ENCODE data around the gene ARSB.
"Not testable (repeated sequence)": the region's sequence is repeated elsewhere in the genome, so short reads cannot be mapped to it uniquely, and the experiment has no call there.

Gene ARSB

GRCh38 chr5:78993165-78993564 is 8.1 kb upstream of the ARSB start:
- DNase-seq, result no peak

DNA sequence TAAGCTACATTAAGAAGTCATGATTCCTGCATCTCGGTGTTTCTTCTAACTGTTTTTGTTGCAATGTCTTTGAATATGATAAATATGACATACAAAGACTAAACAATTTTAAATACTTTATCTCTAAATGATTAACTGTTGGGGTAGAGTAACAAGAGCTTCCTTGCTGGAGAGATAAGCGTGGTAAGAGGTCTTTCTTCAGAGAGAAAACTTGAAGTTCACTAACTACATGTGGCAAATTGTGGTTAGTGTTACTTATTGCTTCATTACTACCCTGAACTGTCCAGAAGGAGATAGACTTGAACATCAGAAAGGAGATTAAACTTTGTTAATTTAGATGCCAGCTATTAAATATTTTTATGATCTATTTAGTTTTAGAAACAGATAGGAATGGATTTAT is 7.0 kb upstream of the ARSB start:
- DNase-seq, result no peak

GRCh38 chr5:78989080-78989479 is 4.0 kb upstream of the ARSB start:
- no peak for DNase-seq

DNA sequence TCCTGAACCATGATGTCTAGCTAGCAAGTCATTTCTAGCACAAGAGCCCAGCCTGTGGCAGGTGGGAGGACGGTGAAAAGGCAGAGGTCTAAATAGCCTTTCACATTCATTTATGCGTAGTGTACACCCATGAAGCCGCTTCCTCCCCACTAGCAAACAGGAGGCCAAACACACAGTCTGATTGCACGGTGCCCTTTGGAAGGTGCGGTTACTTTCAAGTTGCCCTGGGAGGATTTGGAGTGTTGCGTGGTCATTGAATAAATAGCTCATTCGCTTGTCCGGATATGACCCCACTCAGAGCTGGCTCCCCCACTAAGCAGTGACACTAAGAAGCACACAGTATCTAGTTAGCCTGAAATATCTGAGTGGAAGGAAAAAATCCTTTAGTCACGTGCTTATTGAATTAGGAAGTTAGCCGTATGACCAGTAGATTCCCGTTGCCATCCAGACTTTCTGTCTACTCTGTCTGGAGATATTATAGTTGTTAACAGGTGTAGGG is 664 bp upstream of the ARSB start:
- DNase-seq, result peak; percentile 84

- peak; percentile 90 for DNase-seq
These were observed 533 bp downstream of the ARSB start for GRCh38 chr5:78984439-78985115.

- DNase-seq, result no peak
These were observed 1.3 kb downstream of the ARSB start for GRCh38 chr5:78983601-78984438.

GRCh38 chr5:78983194-78983593 is 1.9 kb downstream of the ARSB start:
- DNase-seq, result not testable (repeated sequence)

- DNase-seq, result no peak
These were observed 5.2 kb downstream of the ARSB start for GRCh38 chr5:78979909-78980308.

DNA sequence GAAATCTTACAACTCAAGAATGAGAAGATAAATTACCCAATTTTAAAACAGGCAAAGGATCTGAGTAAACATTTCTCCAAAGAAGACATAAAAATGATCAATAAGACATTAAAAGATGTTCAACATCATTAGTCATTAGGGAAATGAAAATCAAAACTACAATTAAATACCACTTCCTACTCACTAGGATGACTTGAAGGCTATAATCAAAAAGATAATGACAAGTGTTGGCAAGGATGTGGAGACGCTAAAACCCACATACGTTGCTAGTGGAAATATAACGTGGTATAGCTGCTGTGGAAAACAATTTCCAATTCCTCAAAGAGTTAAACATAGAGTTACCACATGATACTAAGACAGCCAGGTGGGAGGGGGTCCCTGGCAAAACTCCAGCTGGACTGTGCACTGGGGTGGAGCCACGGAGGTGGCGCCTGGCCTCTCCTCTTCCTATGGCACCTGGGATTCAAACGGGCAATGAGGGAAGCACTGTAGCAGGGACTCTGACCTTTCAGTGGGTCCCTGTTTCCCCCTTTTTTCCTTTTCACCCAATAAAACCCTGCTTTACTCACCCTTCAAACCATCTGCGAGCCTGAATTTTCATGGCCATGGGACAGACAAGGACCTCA is 5.9 kb downstream of the ARSB start:
- peak; percentile 25 for DNase-seq

DNA sequence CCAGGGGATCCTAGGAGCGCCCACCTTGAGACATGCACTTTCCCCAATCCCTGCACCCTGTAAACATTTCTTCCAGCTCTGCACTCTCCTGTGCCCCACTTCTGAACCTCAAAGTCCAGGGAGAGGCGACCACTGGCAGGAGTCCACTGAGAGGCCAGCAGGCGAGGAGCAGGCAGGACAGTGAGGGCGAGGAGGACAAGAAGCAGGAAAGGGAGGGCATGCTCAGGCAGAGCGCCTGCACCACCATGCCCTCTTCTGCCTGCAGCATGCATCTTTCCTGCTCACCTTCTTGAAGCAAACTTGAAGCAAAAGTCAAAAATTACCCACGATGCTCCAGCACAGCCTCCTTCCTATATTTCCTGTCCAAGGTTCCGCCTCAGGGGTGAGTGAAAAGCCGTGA is 10.1 kb downstream of the ARSB start:
- no peak for DNase-seq

DNA sequence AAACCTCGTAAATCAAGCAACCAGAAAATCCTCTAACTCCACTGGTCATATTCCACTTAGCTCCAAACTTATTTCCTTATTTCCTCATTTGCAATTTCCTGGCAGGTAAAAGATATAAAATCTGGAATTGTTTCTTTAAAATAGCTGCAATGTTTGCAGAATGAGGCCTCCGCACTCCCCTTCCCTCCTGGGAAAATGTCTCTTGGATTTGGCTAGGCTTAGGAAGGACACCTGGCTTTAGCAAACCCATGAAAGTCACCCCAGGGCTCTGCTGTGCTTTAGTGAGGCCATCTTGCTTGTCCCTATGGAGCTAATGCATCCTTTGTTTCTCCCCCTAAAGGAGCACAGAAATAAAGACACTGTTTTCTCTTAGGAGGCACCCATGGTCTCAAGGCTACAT is 10.5 kb downstream of the ARSB start:
- DNase-seq, result no peak

DNA sequence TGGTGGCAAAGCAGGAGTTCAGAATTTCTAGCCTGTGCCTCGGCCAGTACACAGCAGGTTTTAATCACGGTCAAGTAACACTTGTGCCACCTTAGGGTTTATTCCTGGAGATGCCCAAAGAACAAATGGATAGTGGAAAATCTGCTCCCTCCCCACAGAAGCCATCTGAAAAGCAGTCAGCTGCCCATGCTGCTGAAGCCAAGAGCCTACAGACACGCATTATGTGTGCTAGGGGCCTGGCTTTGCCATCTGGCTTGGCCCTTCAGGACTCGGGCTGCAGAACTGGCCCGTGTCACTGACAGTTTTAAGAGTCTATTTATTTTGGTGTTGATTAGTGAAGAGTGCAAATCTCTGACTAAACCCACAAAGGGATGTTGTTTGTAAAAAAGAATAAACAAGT is 11.1 kb downstream of the ARSB start:
- DNase-seq, result no peak

DNA sequence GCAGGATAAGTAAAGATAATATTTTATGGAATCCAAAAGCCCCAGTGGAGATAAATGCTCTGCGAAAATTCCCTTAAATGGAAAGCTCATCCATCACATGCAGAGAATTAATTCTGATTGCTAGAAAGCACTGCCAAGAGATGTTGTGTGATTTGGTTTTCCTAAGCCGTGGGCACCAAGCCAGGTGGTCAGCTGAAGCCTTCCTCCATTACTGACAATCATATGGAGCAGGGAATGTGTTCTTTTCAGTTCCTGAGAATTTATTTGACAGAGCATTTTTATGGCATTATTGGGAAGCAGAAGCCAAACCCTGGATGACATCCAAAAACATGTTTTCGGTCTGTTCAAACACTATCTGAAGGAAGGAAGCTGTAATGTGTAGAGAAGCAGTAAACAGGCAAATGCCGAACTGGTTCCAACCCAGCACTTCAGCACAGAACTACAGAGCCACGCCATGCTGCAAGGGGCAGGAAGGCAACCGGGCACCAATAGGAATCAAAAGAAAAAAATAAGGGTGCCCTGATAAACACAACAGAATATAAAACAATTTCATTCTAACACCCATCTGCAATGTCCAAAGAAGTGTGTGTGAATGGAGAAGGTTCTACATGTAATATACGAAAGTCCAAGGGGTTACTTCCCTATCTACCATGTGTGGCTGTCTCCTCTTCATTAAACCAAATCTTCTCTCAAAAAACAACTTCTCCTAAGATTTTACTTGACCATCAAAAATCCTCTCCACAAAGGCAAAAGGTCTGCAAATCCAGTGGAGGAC is 12.3 kb downstream of the ARSB start:
- DNase-seq, result no peak

DNA sequence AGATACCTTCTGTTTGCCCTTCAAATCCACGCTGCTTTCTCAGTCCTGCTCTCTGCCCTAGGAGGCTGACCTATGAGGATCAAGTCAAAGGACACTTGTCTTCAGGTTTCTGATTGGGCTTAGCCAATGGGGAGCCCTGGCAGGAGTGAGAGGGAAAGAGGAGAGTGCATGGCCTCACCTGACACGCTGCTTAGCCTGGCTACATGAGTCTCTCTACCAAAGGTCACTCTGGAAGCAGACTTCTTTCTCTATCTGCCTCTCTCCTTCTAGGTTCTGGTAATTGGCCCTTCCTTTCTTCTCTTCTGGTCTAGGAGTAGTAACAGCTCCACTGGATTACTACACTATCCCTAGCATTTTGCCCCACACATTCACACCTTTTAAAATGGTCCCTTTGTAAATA is 13.1 kb downstream of the ARSB start:
- DNase-seq, result no peak

DNA sequence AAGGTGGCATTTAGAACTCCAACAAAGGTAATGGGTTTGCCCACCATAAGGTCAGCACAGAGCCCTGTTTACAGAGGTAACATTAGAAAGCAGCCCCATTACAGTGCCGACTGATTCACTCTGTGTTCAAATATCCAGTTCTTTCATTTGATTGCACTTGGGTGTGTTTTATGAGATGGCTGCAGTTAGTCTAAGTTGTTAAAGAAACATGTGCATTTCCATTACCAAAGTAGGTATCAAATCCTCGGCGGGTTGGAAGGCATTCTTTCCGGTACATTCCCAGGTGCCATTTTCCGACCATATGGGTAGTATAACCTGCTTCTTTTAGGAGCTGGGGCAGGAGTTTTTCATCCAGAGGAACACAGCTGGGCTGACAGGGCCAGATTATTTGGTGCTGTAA is 16.3 kb downstream of the ARSB start:
- DNase-seq, result no peak

GRCh38 chr5:78964889-78965288 is 20.2 kb downstream of the ARSB start:
- no peak for DNase-seq

DNA sequence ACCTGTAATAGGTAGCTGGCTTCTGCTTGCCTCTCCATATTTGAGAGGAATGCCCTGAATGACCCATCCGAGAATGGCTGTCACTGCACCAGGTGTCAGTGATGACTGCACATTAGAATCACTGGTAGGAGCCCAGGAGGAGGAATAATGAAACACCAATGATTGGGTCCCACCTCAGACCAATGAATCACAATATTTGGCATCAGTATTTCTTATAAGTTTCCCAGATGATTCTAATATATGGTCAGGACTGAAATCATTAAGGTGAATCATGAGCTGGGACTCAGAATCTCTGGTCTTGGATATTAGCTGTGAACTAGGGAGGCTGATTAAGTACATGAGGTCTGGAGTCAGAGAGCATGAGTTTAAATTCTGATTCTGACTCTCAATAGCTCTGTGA is 23.4 kb downstream of the ARSB start:
- DNase-seq, result no peak

DNA sequence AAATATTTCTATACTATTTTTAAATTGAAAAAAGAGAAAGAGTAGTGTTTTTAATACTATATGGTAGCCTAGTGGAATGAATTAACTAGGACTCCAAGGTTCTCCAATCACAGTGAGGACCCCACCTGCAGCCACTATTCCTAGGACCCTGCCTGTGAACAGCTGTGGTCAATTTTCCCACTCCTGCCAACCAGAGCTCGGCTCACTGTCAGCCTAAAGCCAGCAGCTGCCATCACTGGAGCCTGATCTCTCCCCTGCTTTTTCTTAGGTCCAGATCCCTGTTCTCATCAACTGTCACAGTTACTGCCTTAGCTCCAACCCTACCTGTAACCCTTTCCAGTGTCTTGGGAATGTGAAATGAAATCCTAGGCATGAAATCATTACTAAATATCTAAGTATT is 25.3 kb downstream of the ARSB start:
- DNase-seq, result no peak

GRCh38 chr5:78958672-78959445 is 26.3 kb downstream of the ARSB start:
- no peak for DNase-seq

DNA sequence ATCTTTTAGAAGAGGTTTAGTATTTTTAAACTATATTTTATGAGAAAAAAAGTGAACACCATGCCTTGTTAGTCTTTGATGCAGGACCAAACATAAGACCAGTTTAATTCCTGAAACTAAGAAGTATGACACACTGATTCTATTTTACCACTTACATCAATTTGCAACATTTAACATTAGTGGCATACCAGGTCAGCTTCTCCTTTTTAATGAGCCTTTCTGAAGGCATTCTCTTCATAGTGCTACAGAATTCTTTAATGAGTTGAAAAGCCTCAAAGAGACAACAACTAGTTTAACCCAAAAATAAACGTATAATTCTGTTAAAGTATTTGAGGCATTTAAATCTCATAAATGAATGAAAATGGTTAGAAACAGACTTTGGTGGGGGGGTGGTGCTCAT is 28.2 kb downstream of the ARSB start:
- no peak for DNase-seq

DNA sequence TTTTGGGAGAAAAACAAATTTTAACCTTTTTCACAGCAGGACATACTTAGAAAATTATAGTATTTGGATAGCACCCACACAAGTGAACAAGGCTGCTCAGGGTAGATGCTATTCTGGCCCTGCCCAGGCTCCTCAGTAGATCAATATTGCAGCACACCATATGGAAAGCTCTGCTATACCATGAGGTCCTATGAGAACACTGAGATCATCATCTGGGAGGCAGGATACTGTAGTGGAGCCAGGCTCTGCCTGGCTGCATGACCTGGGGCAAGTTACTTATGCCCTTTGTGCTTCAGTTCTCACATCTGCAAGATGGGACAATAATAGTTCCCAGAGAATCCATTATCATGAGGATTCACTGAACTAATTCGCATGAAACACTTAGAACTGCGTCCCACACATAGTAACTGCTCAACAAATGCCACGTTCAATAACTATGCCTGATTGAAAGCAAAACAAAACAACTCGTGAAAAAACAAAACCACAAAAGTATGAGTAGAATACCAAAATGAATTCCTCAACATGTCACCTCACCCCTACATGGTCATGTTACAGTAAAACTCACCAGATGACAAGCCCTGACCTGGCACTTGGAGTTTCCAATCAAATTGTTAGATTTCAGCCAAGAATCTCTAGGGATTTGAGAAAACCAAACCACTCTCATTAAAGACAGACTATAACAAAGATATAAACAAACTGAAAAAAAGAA is 31.9 kb downstream of the ARSB start:
- DNase-seq, result peak; percentile 58

DNA sequence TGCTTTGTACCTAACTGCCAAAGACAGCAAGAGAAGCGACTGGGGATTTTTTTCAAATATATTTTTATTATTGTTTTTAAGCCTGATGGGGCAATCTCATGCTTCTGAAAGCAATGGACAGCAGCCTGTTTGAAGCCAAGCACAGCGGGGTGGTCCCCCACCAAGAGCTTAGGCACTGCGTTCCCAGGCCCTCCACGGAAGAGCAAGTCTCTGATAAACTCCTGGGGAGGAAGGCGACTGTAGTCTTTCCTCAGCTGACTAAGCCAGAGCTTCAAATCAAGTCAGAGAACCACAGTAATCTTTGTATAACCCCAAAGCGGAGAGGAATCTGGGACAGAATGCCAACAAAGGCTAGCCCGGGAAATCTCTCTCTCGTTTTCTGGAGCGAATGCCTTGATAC is 54.4 kb downstream of the ARSB start:
- DNase-seq, result no peak

Data from activated CD4-positive, alpha-beta T cell treated with anti-CD3 and anti-CD28 coated beads, Interleukin-2, Interleukin-6, amounts not matched to agents 100 ng/mL and 50 ng/mL, durations not matched to agents 16 hours and 8 hours (primary cell).